Middle frontal gyrus (tissue), 1 donor: Measurements from ENCODE around the gene ZNF425.
"Not testable (repeated sequence)": the region's sequence is repeated elsewhere in the genome, so short reads cannot be mapped to it uniquely, and the experiment has no call there.

Source experiments
- DNase-seq: peaks from one replicate; pipeline ENCODE4 v3.0.0-alpha.2; 2015; ENCODE audit warnings: low spot score; ENCODE audit errors: extremely low spot score

ZNF425 gene

DNA sequence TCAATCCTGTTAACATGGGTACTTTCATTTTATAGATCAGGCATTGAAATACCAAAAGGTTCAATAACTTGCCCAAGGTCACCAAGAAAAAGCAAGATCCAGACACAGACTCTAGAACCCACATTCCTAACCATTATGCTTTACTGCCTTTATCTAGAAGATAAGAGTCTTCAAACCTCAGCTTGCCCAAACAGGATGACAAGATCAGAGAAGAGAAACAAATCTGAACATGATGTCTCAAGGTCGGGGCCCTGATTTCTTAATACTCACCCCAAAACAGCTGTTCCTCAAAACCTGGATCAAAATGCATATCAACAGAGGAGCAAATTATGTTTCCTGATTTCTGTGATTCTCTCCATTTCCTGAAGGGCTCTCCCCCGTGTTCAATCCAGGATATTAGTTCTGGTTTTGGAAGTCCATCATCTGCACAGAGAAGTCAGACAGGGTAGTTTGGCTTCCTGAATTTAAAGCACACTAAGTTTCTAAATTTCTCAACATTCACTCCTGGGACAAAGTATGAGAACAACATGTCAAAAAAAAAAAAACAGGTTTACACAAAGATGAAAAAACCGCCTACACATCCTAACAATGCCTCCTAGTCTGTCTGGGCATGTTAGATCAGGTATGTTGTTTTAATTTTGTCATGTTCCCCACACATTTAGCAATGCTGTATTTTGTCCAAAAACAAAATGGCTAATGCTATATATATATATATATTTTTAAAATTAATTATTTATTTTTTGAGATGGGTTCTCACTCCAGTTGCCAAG lies 51.8 kb downstream of the ZNF425 start:
- no peak for DNase-seq

DNA sequence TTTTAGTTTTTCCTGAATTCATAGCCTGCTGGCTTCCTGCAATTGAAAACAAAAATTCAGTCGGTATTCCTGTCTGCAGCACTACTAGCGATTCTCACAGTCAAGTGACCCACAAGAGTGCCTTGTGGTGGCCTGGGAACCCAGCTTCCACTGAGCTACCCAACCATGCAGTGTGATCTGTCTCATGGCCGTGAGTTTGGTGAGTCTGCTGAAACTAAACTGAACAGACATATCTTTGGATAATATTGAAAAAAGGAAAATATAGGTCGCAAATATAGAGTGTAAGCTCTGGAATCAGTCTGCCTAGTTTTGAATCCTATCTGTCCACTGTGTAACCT lies 53.7 kb downstream of the ZNF425 start:
- no peak for DNase-seq

DNA sequence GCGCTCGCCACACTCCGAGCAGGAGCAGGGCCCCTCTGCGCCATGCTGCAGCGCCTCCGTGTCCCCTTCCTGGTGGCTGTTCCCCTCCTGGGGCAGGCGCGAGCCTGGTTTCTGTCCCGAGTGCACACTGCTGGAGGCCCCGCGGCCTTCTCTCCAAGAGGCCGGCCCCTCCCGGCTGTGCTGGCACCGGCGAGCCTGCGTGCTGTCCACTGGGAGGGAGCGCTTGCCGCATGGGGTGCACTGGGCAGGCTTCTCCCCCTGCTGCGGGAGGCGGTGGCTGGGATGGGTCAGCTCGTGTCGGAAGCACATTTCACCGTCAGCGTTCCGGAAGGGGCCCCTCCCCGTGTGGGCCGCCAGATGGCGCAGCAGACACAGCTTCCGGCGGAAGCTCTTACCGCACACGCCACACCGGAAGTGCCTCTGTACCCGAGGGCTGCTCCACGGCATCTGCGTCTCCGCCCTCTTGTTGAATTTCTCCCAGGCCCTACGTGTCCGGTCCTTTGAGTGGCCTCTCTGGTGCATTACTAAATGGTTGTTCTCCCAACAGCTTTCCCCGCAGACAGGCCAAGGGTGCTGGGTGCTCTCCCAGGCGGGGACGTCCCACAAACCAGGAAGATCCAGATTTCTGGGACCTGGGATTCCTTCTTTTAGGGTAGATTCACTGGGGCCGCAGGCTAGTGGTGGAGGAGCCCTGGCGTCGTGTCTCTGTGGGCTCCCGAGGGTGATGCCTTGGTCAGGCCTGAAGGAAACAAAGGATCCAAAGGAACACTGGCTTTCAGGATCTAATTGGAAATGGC lies 54.3 kb downstream of the ZNF425 start:
- DNase-seq, result no peak

DNA sequence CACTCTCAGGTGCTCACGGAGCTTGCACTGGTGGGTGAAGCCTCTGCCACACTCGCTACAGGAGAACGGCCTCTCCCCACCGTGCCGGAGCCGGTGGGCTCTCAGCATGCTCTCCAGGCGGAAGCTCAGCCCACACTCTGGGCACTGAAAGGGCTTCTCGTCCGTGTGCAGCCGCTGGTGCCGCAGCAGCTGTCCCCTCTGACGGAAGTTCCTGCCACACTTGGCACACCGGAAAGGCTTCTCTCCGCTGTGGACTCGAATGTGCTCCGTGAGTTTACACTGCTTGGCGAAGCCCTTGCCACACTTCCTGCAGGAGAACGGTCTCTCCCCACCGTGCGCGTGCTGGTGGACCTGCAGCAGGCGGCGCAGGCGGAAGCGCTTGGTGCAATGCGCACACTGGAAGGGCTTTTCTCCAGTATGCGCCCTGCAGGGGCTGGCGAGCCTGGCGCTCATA lies 54.9 kb downstream of the ZNF425 start:
- DNase-seq, result no peak

DNA sequence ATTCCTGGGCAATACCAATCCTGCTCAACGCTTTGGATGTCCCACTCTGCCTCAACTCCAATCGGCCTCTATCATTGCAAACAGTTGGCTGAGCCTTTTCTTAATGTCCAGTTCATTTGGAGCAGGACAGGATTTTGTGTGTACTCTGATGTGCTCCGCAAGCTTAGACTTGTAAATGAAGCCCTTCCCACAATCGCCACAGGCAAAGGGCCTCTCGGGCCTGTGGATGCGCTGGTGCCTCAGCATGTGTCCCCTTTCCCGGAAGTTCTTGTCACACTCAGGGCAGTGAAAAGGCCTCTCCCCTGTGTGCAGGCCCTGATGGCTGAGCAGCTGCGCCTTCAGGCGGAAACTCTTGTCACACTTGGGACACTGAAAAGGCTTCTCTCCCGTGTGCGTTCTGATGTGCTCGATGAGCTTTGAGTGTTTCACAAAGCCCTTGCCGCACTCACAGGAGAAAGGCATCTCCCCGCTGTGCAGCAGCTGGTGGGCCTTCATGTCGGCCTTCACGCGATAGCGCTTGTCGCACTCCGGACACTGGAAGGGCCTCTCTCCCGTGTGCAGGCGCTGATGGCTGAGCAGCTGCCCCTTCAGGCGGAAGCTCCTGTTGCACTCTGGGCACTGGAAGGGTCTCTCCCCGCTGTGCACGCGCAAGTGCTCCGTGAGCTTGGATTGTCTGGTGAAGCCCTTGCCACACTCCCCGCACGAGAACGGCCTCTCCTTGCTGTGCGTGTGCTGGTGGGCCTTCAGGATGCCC lies 55.6 kb downstream of the ZNF425 start:
- no peak for DNase-seq

DNA sequence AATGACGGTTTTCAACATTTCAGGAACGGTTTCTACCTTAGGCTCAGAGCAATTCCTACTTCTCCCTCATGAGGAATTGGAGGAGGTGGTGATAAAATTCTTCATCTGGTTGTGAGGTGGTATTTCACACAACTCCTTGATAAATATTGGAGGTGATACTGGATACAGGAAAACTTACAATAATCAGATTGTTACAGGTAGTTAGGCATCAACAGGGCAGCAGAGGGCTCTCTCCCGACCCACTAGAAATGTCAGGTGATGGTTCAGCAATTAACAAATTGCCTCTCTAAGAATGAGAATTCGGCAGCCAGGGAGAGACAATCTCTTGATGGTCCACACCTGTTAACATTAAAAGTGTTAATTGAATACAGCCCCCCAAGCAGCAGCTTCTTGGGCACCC lies 58.3 kb downstream of the ZNF425 start:
- no peak for DNase-seq

DNA sequence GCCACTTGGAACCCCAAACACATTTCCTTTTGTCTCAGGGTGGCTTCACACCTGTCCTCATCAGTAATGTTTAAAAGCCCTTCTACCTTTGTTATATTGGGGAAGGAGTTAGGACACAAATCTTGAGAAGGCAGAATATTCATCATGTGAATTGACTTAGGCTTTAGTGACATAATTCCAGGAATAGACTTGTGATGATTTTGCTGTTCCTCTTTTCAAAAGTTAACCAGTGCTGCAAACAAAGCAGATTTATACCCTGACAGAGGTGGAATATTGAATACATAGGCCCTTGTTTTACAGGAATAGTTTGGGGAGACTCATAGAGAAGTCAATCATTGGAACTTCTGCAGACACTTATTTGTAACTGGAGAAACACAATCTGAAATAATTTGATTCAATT lies 62.6 kb downstream of the ZNF425 start:
- no peak for DNase-seq

DNA sequence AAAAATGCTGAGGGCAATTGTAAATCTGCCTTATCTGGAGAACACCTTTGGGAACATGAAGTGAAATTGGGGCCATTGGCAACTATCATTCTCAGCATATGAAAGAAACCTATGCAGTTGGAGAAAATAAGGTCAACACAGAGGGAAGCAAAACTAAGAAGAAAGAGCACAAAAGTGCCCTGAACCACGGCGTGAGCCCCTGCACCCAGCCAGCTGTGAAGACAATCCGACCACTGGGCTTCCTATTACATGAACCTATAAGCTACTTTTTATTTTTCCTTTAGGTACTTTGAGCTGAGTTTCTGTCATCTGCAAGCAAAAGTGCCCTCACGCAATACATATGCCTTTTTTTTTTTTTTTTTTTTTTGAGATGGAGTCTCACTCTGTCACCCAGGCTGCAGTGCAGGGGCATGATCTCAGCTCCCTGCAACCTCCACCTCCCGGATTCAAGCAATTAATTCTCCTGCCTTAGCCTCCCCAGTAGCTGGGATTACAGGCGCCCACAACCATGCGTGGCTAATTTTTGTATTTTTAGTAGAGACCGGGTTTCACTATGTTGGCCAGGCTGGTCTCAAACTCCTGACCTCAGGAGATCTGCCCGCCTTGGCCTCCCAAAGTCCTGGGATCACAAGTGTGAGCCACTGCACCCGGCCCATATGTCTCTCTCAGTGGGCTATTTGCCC lies 63.8 kb downstream of the ZNF425 start:
- DNase-seq, result not testable (repeated sequence)

DNA sequence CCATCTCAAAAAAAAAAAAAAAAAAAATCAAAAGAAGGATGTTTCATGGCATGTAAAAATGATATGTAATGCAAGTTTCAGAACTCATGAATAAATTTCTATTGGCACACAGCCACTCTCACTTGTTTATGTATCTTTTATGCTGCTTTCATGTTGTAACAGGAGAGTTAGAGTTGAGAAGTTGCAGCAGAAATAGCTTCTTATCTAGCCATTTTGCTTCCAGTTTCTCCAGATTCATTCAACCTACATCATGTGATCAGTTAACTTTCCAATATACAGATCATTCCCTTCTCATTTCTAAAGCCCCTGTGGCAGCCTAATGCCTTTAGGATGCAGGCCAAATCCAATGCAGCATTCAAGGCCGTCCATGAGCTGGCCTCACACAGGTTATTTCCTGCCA lies 66.0 kb downstream of the ZNF425 start:
- DNase-seq, result no peak

DNA sequence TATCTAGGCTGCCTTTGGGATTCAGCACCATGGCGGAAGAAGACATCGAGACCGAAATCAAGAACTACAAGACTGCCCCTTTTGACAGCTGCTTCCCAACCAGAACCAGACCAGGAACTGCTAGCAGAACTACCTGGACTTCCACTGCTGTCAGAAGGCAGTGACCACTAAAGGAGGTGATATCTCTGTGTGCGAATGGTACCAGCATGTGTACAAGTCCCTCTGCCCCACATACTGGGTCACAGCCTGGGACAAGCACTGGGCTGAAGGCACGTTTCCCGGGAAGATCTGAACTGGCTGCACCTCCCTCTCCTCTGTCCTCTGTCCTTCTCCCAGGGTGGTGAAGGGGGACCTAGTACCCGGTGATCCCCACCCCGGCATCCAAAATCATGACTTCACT lies 72.2 kb downstream of the ZNF425 start:
- DNase-seq, result no peak

DNA sequence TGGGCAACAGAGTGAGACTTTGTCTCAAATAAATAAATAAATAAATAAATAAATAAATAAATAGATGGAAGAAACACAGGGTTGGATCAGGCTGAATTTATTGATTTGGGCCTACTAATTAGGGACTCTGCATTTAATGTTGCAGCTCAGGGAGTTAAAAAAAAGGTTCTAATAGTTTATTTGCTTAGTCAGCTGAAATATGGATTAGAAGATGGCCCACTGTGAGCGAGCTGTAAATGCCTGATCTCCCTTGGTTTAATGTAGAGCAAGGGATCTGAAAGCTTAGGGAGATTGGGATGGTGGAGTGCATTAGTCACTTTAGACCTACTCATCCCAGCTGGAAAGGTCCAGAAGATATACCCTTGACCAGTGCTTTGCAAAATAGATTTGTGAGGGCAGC lies 72.7 kb downstream of the ZNF425 start:
- no peak for DNase-seq
